Gastroesophageal sphincter (tissue), 3 donors: ENCODE measurements around the gene NCKAP5.

Experiments
- POLR2AphosphoS5 ChIP-seq: sonication (generic); formaldehyde crosslinking; IDR thresholded peaks from one replicate; pipeline ENCODE4 v1.6.1; 2017; ENCODE audit warnings: antibody characterized with exemption
- TF ChIP-seq, protein P1 (sequence below), 4 experiments: fragments of 200-600 bp in 2 of 4; fragments of 450-650 bp in 2 of 4; sonication (generic) in 1 of 4; IDR thresholded peaks; one replicate each; pipeline ENCODE4 v1.5.1; 2017 to 2019; ENCODE audit warnings: antibody characterized with exemption in 4 of 4, mild to moderate bottlenecking in 2 of 4, moderate library complexity in 2 of 4

DNA sequence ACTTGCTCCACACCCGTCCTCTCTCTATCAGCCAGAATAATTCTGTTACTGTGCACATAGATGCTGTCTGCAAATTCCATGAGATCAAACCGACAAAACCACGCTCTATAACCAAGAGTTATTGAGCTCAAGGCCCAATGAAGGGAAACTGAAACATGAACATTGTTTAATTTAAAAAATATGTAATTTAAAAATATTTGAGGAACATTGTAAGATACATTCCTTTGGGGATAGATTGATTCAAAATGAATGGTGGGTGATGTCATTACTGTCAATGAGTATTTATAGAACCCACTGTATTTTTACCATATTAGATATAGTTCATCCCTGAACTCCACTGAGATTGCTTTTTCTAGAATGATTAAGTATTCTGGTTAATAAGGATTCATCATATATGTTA is 50.4 kb downstream of the NCKAP5 start:
- TF ChIP-seq POLR2AphosphoS5: no peak
- TF ChIP-seq, protein P1, sequence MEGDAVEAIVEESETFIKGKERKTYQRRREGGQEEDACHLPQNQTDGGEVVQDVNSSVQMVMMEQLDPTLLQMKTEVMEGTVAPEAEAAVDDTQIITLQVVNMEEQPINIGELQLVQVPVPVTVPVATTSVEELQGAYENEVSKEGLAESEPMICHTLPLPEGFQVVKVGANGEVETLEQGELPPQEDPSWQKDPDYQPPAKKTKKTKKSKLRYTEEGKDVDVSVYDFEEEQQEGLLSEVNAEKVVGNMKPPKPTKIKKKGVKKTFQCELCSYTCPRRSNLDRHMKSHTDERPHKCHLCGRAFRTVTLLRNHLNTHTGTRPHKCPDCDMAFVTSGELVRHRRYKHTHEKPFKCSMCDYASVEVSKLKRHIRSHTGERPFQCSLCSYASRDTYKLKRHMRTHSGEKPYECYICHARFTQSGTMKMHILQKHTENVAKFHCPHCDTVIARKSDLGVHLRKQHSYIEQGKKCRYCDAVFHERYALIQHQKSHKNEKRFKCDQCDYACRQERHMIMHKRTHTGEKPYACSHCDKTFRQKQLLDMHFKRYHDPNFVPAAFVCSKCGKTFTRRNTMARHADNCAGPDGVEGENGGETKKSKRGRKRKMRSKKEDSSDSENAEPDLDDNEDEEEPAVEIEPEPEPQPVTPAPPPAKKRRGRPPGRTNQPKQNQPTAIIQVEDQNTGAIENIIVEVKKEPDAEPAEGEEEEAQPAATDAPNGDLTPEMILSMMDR (IDR thresholded peaks at IDR 0.05): no peak
